AG09309 (cell line): Measurements from ENCODE around the gene KIAA0825.

Experiments
- DNase-seq: peaks from one replicate; pipeline ENCODE4 v3.0.0-alpha.2; 2010; ENCODE audit warnings: low read depth
- H3K4me3 ChIP-seq: 2 replicates; pipeline ENCODE4 v1.5.1; 2011; ENCODE audit warnings: mild to moderate bottlenecking, low read depth, low read length, moderate library complexity; ENCODE audit not compliant: control insufficient read depth
- CTCF ChIP-seq: IDR thresholded peaks from 2 replicates; pipeline ENCODE4 v1.5.1; 2011; ENCODE audit warnings: mild to moderate bottlenecking, low read depth, low read length, inconsistent platforms; ENCODE audit not compliant: insufficient read depth, control insufficient read depth; ENCODE audit errors: missing control alignments

Gene KIAA0825

GRCh38 chr5:94516148-94516547 lies 102.3 kb downstream of the KIAA0825 start:
- no peak for TF ChIP-seq CTCF
- no peak for DNase-seq
- H3K4me3 ChIP-seq = no peak overlapping the region

- TF ChIP-seq CTCF = no peak
- no peak overlapping the region for H3K4me3 ChIP-seq
- DNase-seq = no peak
These were observed 109.8 kb downstream of the KIAA0825 start for GRCh38 chr5:94508461-94509148.

- DNase-seq = no peak
- TF ChIP-seq CTCF = no peak
- no peak overlapping the region for H3K4me3 ChIP-seq
These were observed 112.9 kb downstream of the KIAA0825 start for GRCh38 chr5:94505327-94506068.

- no peak overlapping the region for H3K4me3 ChIP-seq
- no peak for DNase-seq
- no peak for TF ChIP-seq CTCF
These were observed 114.7 kb downstream of the KIAA0825 start for GRCh38 chr5:94503677-94504076.

GRCh38 chr5:94501365-94501764 lies 117.0 kb downstream of the KIAA0825 start:
- no peak for TF ChIP-seq CTCF
- H3K4me3 ChIP-seq = no peak overlapping the region
- no peak for DNase-seq

GRCh38 chr5:94499806-94500205 lies 118.6 kb downstream of the KIAA0825 start:
- no peak overlapping the region for H3K4me3 ChIP-seq
- no peak for DNase-seq
- no peak for TF ChIP-seq CTCF

GRCh38 chr5:94498199-94498598 lies 120.2 kb downstream of the KIAA0825 start:
- no peak for TF ChIP-seq CTCF
- DNase-seq = no peak
- no peak overlapping the region for H3K4me3 ChIP-seq
